Adrenal gland (tissue), 12 donors: ENCODE measurements around the gene SEMA3A. TPM values are rescaled to one million over a fixed set of nuclear protein-coding genes. Genes with fewer than 3 reads are reported as not detected.

Experiments
- DNase-seq, 7 donors: peaks; one replicate each; pipeline ENCODE4 v3.0.0-alpha.2; 2019 to 2020
- H3K27ac ChIP-seq, 5 donors: fragments of 200-600 bp; sonication (generic) in 4 of 5; 1 replicate in 3 of 5; 2 replicates in 2 of 5; pipeline versions ENCODE4 v1.5.1 to v1.8.0; 2016 to 2020; ENCODE audit warnings: mild to moderate bottlenecking in 1 of 5
- H3K27me3 ChIP-seq: fragments of 200-600 bp; 2 replicates; pipeline ENCODE4 v1.8.0; 2021
- H3K36me3 ChIP-seq, 2 donors: fragments of 200-600 bp; replicated peaks in 1 of 2; 1 replicate in 1 of 2; 2 replicates in 1 of 2; pipeline versions ENCODE4 v1.5.1 to v1.8.0; 2018 to 2022
- H3K4me1 ChIP-seq, 2 donors: fragments of 200-600 bp; replicated peaks in 1 of 2; 1 replicate in 1 of 2; 2 replicates in 1 of 2; pipeline versions ENCODE4 v1.5.1 to v1.8.0; 2018 to 2021
- H3K4me3 ChIP-seq, 4 donors: fragments of 200-600 bp; sonication (generic) in 3 of 4; one replicate each; pipeline ENCODE4 v1.5.1; 2016 to 2018
- H3K9me3 ChIP-seq, 3 donors: fragments of 200-600 bp; sonication (generic) in 1 of 3; replicated peaks in 1 of 3; 1 replicate in 2 of 3; 2 replicates in 1 of 3; pipeline versions ENCODE4 v1.5.1 to v1.8.0; 2016 to 2021
- CTCF ChIP-seq, 6 experiments: fragments of 450-650 bp in 4 of 6; fragments of 200-600 bp in 2 of 6; sonication (generic) in 1 of 6; IDR thresholded peaks; 1 replicate in 5 of 6; 2 replicates in 1 of 6; pipeline versions ENCODE4 v1.5.1 to v1.8.0; 2016 to 2021; ENCODE audit warnings: antibody characterized with exemption in 6 of 6, mild to moderate bottlenecking in 2 of 6, moderate library complexity in 1 of 6
- POLR2A ChIP-seq, 2 donors: fragments of 450-650 bp; IDR thresholded peaks; one replicate each; pipeline ENCODE4 v1.6.1; 2017; ENCODE audit warnings: antibody characterized with exemption in 2 of 2, mild to moderate bottlenecking in 2 of 2, moderate library complexity in 1 of 2
- WGBS, 4 donors: extraction: QIAGEN DNeasy Blood & Tissue Kit in 2 of 4; methylation state at CpG; one replicate each; pipeline versions ENCODE4 v1.1.5 to v1.1.7; 2013 to 2017; 5-methylcytosine and 5-hydroxymethylcytosine counted together
- intact Hi-C, 2 donors: fragments of 100-400 bp; cut with DNase I; formaldehyde crosslinking; loops; one replicate each; pipeline versions ENCODE4 v1.14.1 to v1.15.0; 2022 to 2023
- polyA plus RNA-seq, 3 donors: library from polyadenylated mRNA; stranded (reverse); fragments of 200-250 nt in 2 of 3; fragments of 350-450 nt in 1 of 3; fragmentation: Illumina TruSeq in 1 of 3; extraction: RNeasy Lipid Tissue Mini Kit (QIAGEN cat#74804) in 1 of 3; gene quantifications; one replicate each; pipeline ENCODE4 v1.2.3, GENCODE V29; 2013 to 2014
- total RNA-seq, 9 donors: library from RNA; depleted of rRNA in 4 of 9; stranded (reverse); fragments of >200 nt in 4 of 9; fragments of 120-200 nt in 1 of 9; fragmentation: NEBNext Ultra II Directional in 1 of 9; extraction: Animal tissue kit (Norgen Biotek cat#: 25700) in 1 of 9; gene quantifications; one replicate each; pipeline versions ENCODE4 v1.1.0 to v1.2.4, GENCODE V29; 2013 to 2023
- donor health status: healthy with polysubstance abuse.
- donor health status: Bipolar disorder and iron deficiency.
- donor health status: DM: yes; HTN: yes; CAD: no.
- donor health status: DM: no; HTN: no; CAD: no.
- donor health status: DM: no; HTN: no; CAD: no.
- donor health status: DM: yes; HTN: yes; CAD: no.

The SEMA3A gene
- total and polyA plus RNA-seq, 12 donors = 0.24 to 17.5 (median 1.2) TPM

GRCh38 chr7:84187813-84188510 lies 6.6 kb downstream of the SEMA3A start:
- H3K27ac ChIP-seq = no peak overlapping the region

GRCh38 chr7:84187087-84187805 lies 7.3 kb downstream of the SEMA3A start:
- Histone ChIP-seq H3K4me1 (no peaks in the 10 kb centered on the region), H3K4me3 (no peak overlapping the region), H3K36me3 (no peaks in the 10 kb centered on the region), H3K27ac (no peak overlapping the region), H3K27me3 (no peaks in the 10 kb centered on the region), H3K9me3 (no peaks in the 10 kb centered on the region)
- TF ChIP-seq POLR2A (IDR thresholded peaks at IDR 0.05) (no peak), CTCF (IDR thresholded peaks at IDR 0.05) (no peak)
- intact Hi-C loops = no loop called here
- no peak for DNase-seq

More at GRCh38 chr7:84187813-84188510, 6.6 kb downstream of the SEMA3A start:
- no peaks in the 10 kb centered on the region for H3K9me3 ChIP-seq
- H3K4me3 ChIP-seq = no peak overlapping the region
- WGBS, 4 donors = 73 to 95% (median 84%) methylated on average over 2 of the region's 2 CpGs
- H3K27me3 ChIP-seq = no peaks in the 10 kb centered on the region
- no peak for DNase-seq
- no peaks in the 10 kb centered on the region for H3K36me3 ChIP-seq
- TF ChIP-seq POLR2A (IDR thresholded peaks at IDR 0.05) = no peak
- TF ChIP-seq CTCF (IDR thresholded peaks at IDR 0.05) = no peak
- no peaks in the 10 kb centered on the region for H3K4me1 ChIP-seq
- intact Hi-C loops = no loop called here

- no peak for TF ChIP-seq POLR2A (IDR thresholded peaks at IDR 0.05)
- no peak for TF ChIP-seq CTCF (IDR thresholded peaks at IDR 0.05)
- Histone ChIP-seq H3K9me3 (no peaks in the 10 kb centered on the region), H3K27me3 (no peaks in the 10 kb centered on the region), H3K27ac (no peak overlapping the region), H3K4me3 (no peak overlapping the region), H3K36me3 (no peaks in the 10 kb centered on the region), H3K4me1 (no peaks in the 10 kb centered on the region)
- no peak for DNase-seq
- WGBS, 4 donors = 82 to 92% (median 90%) methylated on average over 1 of the region's 1 CpG
- intact Hi-C loops = no loop called here
These were observed 10.8 kb downstream of the SEMA3A start for GRCh38 chr7:84183741-84184140.

GRCh38 chr7:84182301-84182700 lies 12.3 kb downstream of the SEMA3A start:
- WGBS, 4 donors = 83 to 97% (median 92%) methylated on average over 1 of the region's 1 CpG
- no peak overlapping the region for H3K4me3 ChIP-seq
- no peaks in the 10 kb centered on the region for H3K4me1 ChIP-seq
- intact Hi-C loops = no loop called here
- TF ChIP-seq CTCF (IDR thresholded peaks at IDR 0.05) (no peak), POLR2A (IDR thresholded peaks at IDR 0.05) (no peak)
- H3K9me3 ChIP-seq = no peaks in the 10 kb centered on the region
- no peak for DNase-seq
- no peaks in the 10 kb centered on the region for H3K27me3 ChIP-seq
- H3K36me3 ChIP-seq = no peaks in the 10 kb centered on the region
- H3K27ac ChIP-seq = no peak overlapping the region
